Esophagus muscularis mucosa (tissue), 4 donors: Measurements from ENCODE around the gene APOL4. TPM values are rescaled to one million over a fixed set of nuclear protein-coding genes. Genes with fewer than 3 reads are reported as not detected.

ENCODE experiments used
- DNase-seq: peaks from one replicate; pipeline ENCODE4 v3.0.0-alpha.2; 2017; ENCODE audit errors: extremely low spot score
- H3K27ac ChIP-seq, 4 donors: fragments of 200-600 bp; sonication (generic); replicated peaks in 1 of 4; 1 replicate in 3 of 4; 2 replicates in 1 of 4; pipeline ENCODE4 v1.5.1; 2016 to 2019; ENCODE audit warnings: mild to moderate bottlenecking in 1 of 4
- H3K27me3 ChIP-seq, 4 donors: fragments of 200-600 bp; sonication (generic); one replicate each; pipeline versions ENCODE4 v1.5.1 to v1.6.0; 2016 to 2019
- H3K36me3 ChIP-seq, 4 donors: fragments of 200-600 bp; sonication (generic); one replicate each; pipeline ENCODE4 v1.5.1; 2016 to 2019
- H3K4me1 ChIP-seq, 4 donors: fragments of 200-600 bp; sonication (generic); one replicate each; pipeline ENCODE4 v1.5.1; 2016 to 2019
- H3K4me3 ChIP-seq, 4 donors: fragments of 200-600 bp; sonication (generic); 1 replicate in 2 of 4; 2 replicates in 2 of 4; pipeline ENCODE4 v1.5.1; 2016 to 2019; ENCODE audit warnings: mild to moderate bottlenecking in 4 of 4, moderate library complexity in 1 of 4
- H3K9me3 ChIP-seq, 4 donors: fragments of 200-600 bp; sonication (generic); 1 replicate in 3 of 4; 2 replicates in 1 of 4; pipeline ENCODE4 v1.5.1; 2016 to 2019
- CTCF ChIP-seq, 3 experiments: fragments of 200-600 bp in 2 of 3; fragments of 450-650 bp in 1 of 3; sonication (generic) in 2 of 3; IDR thresholded peaks; one replicate each; pipeline ENCODE4 v1.5.1; 2017 to 2019; ENCODE audit warnings: antibody characterized with exemption in 3 of 3, mild to moderate bottlenecking in 2 of 3, moderate library complexity in 1 of 3
- EP300 ChIP-seq: sonication (generic); formaldehyde crosslinking; IDR thresholded peaks from one replicate; pipeline ENCODE4 v1.6.1; 2017; ENCODE audit warnings: antibody characterized with exemption
- POLR2A ChIP-seq: fragments of 450-650 bp; IDR thresholded peaks from one replicate; pipeline ENCODE4 v1.6.1; 2017; ENCODE audit warnings: antibody characterized with exemption, moderate library complexity, mild to moderate bottlenecking, low read depth
- POLR2AphosphoS5 ChIP-seq, 2 donors: sonication (generic); formaldehyde crosslinking; IDR thresholded peaks; one replicate each; pipeline ENCODE4 v1.6.1; 2017; ENCODE audit warnings: antibody characterized with exemption in 2 of 2
- WGBS: methylation state at CpG from one replicate; pipeline ENCODE4 v1.1.5; 2018; 5-methylcytosine and 5-hydroxymethylcytosine counted together
- intact Hi-C: fragments of 100-400 bp; cut with DNase I; formaldehyde crosslinking; loops from one replicate; pipeline ENCODE4 v1.15.1; 2023
- total RNA-seq, 4 donors: library from RNA; depleted of rRNA; stranded (reverse); fragments of >200 nt; gene quantifications; one replicate each; pipeline versions ENCODE4 v1.1.0 to v1.2.1, GENCODE V29; 2016

The APOL4 gene
- total RNA-seq, 4 donors from 2014 or later = 0.19 to 24.7 (median 1.6) TPM

DNA sequence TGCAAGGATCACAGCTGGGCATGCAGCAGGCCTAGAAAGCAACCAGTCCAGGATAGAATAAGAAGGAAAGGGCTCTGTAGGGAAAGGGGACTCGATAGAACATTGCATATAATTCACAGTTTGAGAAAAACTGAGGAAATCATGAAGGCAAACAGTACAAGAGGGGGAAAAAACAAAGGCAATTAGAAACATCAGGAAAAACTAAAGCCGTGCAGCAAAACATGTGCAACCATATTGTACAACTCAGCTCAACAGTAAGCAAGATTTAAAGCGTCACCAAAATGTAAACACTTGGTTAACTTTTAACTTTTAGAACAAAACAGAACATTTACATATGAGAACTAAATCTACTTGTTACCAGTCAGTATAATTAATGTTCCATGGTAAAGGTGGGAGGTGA is 49.5 kb downstream of the APOL4 start:
- Histone ChIP-seq H3K36me3 (peaks cover 0 to 27% (median 17%) of the 10 kb centered on the region in 4 donors), H3K4me3 (no peak overlapping the region), H3K4me1 (peaks cover 69 to 84% (median 78%) of the 10 kb centered on the region in 4 donors), H3K27ac (peak overlapping the region; percentile 55 to 78 (median 68)), H3K27me3 (no peaks in the 10 kb centered on the region), H3K9me3 (no peaks in the 10 kb centered on the region)
- DNase-seq = no peak
- intact Hi-C loops = no loop called here
- no peak for TF ChIP-seq POLR2A
- TF ChIP-seq EP300 = no peak
- no peak for TF ChIP-seq CTCF (IDR thresholded peaks at IDR 0.05)
- no peak for TF ChIP-seq POLR2AphosphoS5 (IDR thresholded peaks at IDR 0.05)
- WGBS = 81% methylated on average over 3 of the region's 3 CpGs

DNA sequence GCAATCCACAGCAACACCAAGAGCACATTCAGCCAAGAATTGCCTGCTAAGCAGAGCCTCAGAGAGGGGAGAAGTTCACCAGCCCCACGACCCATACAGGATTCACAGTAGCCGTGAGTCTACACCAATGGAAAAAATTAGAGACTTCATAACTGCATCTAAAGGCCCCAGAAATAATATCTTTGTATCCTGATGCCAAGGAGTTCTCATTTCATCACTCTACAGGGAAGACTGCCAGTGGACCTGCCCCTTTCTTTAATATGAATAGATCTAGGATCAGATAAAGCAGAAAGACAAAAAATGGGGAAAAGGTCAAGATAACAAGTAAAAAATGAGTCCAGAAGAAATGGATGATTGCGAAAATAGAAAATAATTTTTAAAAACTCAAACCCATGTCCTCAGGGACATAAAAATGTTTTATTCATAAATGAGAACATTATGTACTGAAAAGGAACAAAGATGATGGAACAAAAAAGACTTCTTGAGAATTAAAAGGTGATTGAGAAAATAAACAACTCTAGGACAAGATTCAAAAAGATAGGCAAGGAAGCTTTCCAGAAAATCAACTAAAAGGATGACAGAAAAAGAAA is 50.5 kb downstream of the APOL4 start:
- Histone ChIP-seq H3K4me3 (peak overlapping the region in 1 of 4 donors; percentile 8), H3K4me1 (peaks cover 61 to 82% (median 76%) of the 10 kb centered on the region in 4 donors), H3K9me3 (no peaks in the 10 kb centered on the region), H3K36me3 (peaks cover 0 to 28% (median 17%) of the 10 kb centered on the region in 4 donors), H3K27ac (peak overlapping the region; percentile 55 to 78 (median 68)), H3K27me3 (no peaks in the 10 kb centered on the region)
- WGBS = 61% methylated on average over 3 of the region's 3 CpGs
- intact Hi-C loops = no loop called here
- DNase-seq = no peak
- TF ChIP-seq CTCF (IDR thresholded peaks at IDR 0.05) (no peak), POLR2AphosphoS5 (IDR thresholded peaks at IDR 0.05) (no peak), EP300 (no peak), POLR2A (no peak)

GRCh38 chr22:36149441-36149840 is 52.2 kb downstream of the APOL4 start:
- no peak overlapping the region for H3K4me3 ChIP-seq
- H3K9me3 ChIP-seq = no peaks in the 10 kb centered on the region
- no peaks in the 10 kb centered on the region for H3K27me3 ChIP-seq
- peaks cover 51 to 73% (median 69%) of the 10 kb centered on the region in 4 donors for H3K4me1 ChIP-seq
- TF ChIP-seq POLR2AphosphoS5 (IDR thresholded peaks at IDR 0.05) = no peak
- H3K27ac ChIP-seq = peak overlapping the region in 2 of 4 donors; percentile 74 to 77
- peaks cover 0 to 32% (median 20%) of the 10 kb centered on the region in 4 donors for H3K36me3 ChIP-seq
- 86% methylated on average over 4 of the region's 4 CpGs for WGBS
- DNase-seq = no peak
- intact Hi-C loops = no loop called here

DNA sequence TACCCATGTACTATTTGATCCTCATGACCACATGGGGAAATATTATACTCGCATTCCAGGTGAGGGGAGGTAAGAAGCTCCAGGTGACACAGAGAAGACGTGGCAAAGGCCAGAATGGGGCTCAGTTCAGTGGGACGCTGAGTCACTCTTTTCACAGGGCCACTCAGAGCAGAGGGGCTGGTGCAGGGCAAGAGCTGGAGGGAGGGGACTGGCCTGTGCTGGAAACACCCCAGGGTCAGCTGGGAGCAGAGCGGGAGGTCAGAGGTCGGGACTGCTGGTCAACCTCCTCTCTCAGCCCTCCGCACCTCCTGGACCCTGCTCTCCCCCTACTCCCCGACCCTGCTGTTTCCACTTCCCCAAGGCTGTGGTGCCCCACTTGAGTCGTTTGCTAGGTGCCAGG is 53.2 kb downstream of the APOL4 start:
- H3K36me3 ChIP-seq = peaks cover 0 to 42% (median 30%) of the 10 kb centered on the region in 4 donors
- peak overlapping the region in 2 of 4 donors; percentile 41 to 77 for H3K27ac ChIP-seq
- H3K4me3 ChIP-seq = no peak overlapping the region
- intact Hi-C loops = no loop called here
- peaks cover 41 to 66% (median 58%) of the 10 kb centered on the region in 4 donors for H3K4me1 ChIP-seq
- no peak for TF ChIP-seq EP300
- H3K9me3 ChIP-seq = no peaks in the 10 kb centered on the region
- DNase-seq = no peak
- no peaks in the 10 kb centered on the region for H3K27me3 ChIP-seq
- 89% methylated on average over 8 of the region's 8 CpGs for WGBS

DNA sequence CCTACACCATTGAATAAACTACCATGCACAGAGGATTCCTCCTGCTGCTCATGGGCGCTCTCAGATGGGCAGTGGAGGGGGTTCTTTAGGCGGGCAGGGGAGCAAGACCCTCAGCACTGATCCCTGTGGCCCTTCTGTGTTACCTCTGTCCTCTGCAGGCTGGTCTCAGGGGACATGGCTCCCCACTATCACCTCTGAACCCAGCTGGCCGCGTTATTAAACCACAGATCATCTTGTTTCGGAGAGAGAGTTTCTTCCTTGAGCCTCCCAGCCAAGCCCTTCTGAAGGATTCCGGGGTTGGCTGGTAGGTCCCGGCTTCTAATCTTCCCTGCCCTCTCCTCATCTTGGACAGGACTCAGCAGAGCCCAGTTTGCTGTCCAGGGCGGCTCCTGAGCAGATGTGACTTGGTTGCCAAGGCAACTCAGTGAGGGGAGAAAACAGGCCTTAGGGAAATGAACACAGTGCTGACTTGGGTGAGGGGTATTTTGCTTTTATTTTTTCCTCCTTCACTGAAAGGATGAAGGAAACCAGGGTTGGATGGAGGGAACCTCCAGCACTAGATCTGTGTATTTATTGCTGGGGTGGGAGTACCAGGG is 54.3 kb downstream of the APOL4 start:
- Histone ChIP-seq H3K4me1 (peaks cover 38 to 62% (median 52%) of the 10 kb centered on the region in 4 donors), H3K36me3 (peaks cover 0 to 53% (median 35%) of the 10 kb centered on the region in 4 donors), H3K27ac (peak overlapping the region in 3 of 4 donors; percentile 10 to 44 (median 21)), H3K4me3 (no peak overlapping the region), H3K27me3 (no peaks in the 10 kb centered on the region), H3K9me3 (no peaks in the 10 kb centered on the region)
- TF ChIP-seq EP300 = no peak
- no peak for TF ChIP-seq POLR2AphosphoS5 (IDR thresholded peaks at IDR 0.05)
- no peak for TF ChIP-seq POLR2A
- no peak for TF ChIP-seq CTCF (IDR thresholded peaks at IDR 0.05)
- intact Hi-C loops = no loop called here
- no peak for DNase-seq
- WGBS = 70% methylated on average over 8 of the region's 8 CpGs
